GM18511 (cell line): Measurements from ENCODE around the gene ACY1.
A peak's percentile ranks its signal among the peaks of the same experiment; 100 is the strongest.

ENCODE experiments used
- ATAC-seq: cut with Tn5 transposase; IDR thresholded peaks from one replicate; pipeline ENCODE4 v1.9.1; 2021; ENCODE audit warnings: mild to moderate bottlenecking, moderate library complexity; ENCODE audit not compliant: unreplicated experiment

ACY1 gene

DNA sequence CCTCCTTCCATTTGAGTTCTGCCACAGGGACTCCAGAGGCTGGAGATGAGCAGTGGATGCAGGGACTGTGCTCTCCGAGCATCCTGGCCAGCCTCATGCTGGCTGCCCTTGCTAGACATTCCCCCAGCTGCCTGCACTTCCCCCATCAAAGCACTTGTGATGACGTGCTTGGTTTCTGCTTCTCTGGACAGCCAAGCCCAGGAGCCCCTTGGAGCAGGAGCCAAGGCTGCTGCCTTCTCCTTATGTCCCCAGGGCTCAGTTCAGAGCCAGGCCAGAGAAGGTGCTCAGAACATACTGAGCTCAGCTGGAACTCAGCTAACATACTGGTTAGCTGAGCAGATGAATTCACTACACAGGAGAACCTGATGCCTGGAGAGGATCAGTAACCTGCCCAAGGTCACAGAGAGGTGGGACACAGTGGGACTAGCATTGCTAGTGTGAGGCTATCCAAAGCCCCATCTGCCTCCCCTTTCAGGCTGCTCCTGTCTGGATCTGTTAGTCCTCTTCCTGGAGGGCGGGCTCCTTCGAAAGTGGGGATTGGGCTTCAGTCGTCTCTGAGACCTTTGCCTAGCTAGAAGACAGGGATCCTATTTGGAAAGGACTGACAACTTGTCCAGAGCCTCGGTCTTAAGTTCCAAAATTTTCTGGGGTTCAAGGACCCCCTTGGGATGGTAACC is 20.3 kb upstream of the ACY1 start:
- ATAC-seq, result no peak

DNA sequence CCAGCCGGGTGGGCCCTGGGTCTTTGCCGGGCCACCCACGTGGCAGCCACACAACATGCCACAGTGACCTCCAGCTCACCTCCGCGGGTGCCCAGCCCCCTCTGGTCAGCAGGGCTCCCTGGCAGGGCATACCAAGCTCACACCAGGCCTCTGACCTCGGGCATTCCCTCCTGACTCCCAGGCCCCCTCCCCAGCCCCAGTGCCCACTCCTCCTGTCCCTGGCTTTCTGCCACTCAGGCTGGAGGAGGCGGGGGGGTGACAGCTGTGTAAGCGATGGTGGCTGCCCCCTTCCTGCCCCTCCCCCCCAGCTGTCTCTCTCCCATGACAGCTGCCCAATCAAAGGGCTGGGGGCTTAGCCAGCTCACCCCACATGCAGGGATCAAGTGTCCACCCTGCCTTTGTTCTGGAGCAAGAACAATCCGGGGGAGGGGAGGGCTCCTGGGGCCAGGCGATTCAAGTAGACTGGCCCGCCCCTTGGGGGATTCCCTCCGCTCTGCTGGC is 19.3 kb upstream of the ACY1 start:
- ATAC-seq, result no peak

DNA sequence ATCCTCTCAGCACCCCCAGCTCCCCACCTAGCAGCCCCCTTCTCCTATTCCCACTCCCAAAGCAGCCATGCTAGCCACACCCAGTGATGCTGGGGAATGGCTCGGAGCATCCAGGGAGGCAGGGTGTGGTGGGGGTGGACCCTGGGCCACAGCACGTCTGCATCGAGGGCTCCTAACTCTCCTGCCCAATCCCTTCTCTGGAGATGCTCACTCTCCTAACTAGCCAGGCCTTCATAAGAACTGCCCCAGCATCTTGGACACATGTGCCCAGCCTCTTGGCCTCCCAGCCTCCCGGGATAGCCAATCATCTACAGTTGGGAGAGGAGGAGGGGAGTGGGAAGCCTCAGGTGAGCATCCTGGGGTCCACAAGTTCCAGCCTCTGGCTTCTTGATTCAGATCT is 18.8 kb upstream of the ACY1 start:
- ATAC-seq, result no peak

DNA sequence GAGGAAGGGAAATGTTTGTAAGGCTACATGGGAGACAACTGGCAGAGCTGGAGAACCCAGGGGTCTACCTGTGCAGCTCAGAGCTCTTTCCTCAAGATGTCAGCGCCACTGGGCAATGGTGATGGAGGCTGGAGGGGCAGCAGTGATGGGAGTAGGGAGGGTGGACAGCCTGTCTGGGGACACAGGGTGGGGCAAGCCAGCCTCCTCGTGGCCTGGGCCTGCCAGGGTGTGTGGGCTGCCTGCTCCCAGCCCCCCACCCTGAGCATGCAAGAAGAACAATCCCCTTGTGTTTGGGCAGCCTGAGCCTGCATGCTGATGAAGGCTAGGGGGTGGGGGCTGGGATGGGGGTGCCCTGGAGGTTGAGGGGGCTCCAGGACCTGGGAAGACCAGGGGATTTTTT is 17.3 kb upstream of the ACY1 start:
- ATAC-seq, result no peak

DNA sequence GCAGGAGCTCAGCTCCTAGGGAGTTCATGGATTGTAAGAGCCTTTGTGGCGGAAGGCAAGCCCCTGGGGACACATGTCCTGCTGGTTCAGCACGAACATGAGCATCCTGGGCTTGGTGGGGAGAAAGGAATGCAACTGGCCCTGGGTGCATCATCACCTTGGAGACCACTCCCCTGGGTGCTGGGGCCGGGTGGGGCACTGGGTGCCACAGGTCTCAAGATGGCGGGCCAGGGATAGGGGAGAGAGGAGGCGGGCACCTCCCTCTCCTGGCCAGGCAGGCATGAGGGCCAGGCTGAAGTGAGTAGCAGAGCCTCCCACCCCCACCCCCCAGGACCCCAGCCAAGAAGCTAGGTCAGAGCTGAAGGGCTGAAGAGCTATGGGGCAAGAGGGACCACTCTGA is 16.8 kb upstream of the ACY1 start:
- ATAC-seq, result no peak

DNA sequence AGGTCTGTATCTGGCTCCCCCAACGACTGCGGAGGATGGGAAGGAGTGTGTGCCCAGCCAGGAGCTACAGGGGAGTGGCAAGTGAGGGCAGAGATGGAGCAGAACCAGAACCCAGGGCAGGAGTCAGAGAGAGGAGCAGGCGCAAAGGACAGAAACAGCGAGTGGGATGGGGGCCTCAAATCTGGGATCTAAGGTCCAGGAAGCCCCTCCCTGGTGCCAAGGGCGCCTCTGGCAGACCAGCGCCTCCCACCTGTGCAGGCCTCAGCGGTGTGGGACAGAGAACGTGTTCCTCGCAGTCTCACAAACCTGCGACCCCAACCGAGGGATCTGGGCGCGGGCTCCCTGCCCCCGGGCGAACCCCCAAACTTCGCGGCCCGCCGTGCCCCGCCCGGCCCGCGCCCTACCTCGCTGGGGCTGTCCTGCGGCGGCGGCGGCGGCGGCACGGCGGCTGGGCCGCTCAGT is 16.4 kb upstream of the ACY1 start:
- no peak for ATAC-seq

DNA sequence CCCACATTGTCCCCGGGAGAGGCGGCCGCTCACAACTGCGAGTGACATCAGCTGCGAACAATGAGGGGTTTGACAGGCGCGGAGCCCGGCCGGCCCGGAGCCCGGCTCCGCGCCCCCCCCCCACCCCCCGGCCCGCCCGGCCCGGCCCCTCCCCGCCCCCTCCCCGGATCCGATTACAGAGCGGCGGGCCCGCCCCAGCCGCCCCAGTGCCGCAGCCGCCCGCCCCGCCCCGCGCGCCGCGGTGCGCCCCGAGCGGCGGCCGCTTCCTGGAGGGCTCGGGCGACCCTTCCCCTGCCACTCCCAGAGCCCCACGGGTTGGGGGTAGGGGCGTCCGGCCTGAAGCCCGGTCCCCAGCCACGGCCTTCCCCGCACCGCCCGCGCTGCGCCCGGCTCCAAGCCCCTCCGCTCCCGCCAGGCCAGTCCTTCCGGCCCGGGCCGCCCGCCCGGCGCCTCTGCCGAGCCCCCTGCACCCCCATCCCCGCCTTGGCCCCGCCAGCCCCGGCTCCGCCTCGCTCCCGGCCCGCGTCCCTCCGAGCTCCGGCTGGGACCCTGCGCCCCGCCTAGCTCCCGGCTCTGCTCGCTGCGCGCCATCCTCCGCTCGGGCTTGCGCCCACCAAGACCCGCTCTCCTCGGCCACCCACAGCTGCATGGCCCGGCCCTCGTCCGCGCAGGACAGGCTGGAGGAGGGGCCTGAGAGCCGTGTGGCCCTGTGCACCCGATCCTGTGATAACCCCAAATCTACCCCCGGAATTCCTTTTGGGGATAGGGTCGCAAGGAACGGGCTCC is 15.8 kb upstream of the ACY1 start, which contains the start of gene PCBP4:
Gene PCBP4, minus strand, starts transcription at position 71 of the 786 bp plus-strand sequence. CDS start 6,214 bp downstream, outside the sequence.
- no peak for ATAC-seq

DNA sequence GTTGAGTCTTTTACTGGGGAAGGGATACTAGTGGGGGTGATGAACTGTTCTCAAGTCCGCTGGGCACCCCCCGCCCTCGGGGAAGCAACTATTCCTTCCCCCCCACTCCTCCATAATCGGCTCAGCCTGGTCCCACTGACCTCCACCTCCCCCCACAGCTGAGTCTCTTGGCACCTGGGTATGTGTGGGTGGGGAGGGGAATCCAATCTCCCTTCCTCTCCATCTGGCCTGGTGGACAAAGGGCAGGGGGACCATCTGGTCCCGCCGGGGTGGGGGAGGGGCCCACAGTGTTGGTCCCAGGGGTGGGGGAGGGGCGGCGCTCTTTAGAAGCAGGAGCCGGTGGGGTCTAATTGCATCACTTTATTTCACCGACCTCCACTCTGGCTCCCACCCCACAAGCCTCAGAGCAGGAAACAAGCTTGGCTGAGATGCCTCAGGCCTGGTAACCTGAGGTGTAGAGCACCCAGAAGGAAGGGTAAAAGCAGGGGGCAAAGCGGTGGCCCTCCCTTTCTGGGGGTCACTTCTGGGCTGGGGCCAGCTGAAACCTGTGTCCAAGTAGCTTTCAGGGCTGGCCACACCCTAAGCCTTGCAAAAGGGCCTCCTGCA is 15.1 kb upstream of the ACY1 start:
- ATAC-seq, result no peak

DNA sequence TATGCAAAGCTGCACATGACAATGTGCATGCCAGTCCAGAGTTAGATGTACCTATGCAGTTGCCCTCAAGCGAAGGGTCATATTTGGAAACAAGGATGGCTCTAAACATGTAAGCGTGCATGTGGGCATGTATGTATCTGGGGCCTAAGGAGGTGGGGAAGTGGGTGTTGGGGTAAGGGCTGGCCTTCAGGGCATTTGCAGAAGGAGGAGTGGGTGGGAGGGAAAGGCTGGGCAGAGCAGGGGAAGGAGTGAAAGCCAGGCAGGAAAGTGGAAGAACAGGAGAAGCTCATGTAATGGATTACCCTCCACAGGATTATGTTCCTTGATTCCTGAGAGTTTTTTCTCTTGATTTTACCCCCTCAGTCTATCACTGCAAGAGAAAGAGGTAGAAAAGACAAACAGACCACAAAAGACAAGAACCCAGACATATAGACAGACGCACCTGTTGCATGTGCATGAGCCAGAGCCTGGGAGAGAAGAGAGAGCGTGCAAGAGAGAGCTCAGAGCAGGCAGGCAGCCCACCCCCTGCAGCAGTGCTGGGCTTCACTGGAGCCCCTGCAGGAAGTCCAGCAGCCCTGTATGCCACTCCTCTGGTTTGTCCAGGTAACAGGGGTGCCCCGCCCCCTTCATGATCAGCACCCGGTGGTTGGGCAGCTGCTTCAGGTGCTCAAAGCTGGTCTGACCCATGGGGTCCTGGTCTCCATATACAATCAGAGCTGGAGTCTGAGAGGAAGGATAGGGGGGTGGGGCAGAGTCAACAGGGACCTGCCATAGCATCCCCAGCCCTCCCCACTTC is 14.3 kb upstream of the ACY1 start:
- no peak for ATAC-seq

DNA sequence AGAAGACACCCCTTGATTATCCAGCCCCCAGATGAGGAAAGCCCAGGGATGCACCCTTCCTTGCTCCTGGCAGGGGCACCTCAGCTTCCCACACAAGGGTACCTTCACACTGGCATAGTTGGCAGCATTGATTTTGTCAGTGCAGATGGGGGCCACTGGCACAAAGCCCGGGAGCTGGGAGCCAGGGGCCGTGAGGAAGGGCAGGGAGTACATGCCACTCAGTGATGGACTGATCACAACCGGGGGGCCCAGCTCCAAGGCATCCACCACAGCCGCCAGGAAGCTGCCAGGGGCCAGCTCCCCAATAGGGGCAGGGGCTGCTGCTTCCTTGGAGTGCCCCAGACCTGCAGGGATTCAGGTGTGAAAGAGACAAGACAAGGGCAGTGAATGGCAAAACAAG is 13.5 kb upstream of the ACY1 start:
- ATAC-seq, result no peak

DNA sequence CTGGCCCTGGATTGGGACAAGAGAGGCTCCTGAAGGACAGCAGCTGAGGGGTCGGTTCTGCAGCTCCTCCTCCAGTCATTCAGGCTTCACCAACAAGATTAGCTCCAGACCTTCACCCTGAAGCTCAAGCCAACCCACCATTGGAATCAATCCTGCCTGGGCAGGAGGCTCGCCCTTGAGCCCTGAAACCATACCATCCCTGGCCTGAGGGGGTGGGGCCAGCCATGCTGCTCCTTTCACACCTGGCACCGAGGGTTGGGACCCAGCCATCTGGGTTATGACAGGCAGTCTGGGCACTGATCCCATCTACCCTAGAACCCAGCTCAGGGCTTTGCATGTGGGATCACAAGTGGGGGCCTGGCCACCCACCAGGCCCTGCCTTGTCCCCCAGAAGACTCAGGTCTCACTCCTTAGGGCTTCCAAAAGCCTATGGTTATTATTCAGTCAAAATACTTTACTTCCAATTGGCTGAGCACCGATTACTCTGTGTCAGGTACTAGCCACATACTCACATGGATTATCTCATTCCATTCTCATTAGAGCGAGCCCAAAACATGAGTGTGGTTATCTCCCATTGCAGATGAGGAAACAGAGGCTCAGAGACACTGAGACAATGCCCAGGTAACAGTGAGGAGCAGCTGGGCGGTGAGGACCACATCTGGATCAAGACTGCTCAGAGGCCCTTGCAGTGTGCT is 12.6 kb upstream of the ACY1 start:
- no peak for ATAC-seq

DNA sequence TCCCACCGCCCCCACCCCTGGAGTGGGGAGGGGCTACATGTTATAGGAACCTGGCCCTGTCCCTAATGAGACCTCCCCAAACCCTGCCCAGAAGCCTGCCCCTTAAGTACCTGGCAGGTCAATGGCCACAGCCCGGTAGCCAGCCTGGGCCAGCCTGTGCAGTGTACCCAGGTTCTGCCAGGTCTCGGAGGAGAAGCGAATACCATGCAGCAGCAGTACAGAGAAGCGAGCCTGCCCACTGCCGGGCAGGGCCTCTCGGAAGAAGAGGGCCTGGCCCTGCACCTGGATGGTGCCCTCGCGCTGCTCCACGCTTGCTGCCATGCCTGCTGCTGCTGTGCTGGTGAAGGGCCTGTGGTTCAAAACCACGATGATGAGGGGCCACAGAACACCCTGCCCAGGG is 12.0 kb upstream of the ACY1 start:
- ATAC-seq, result no peak

DNA sequence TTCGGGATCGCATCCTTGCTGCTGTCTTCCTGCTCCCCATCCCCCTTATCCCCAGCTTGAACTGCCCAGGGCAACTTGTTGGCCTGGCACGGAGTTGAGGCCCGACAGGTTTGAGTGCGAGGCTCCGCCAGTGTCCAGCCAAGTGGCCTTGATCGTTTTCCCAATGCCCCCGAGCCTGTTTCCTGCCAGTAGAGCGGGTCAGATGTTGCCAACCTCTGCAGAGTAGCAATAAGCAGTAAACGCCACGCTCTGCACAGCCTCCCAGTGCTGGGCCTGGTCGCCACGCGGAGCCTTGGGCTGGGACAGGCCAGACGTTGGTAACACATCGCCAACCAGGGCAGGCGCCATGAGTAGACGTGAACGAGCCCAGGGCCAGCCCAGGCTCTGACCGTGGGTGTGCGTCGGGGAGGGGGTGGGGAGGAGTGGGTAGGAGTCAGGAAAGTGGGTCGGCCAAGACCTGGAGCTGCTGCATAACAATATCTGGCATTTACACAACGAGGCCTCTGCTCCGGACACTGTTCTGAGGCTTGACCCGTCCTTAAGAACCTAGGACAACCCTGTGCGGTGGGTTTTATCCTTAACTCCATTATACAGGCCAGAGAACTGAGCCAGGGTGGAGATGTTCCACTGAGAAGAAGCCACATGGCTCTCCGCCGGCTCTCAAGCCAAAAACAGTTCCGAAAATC is 8.9 kb upstream of the ACY1 start:
- peak; percentile 6 for ATAC-seq

DNA sequence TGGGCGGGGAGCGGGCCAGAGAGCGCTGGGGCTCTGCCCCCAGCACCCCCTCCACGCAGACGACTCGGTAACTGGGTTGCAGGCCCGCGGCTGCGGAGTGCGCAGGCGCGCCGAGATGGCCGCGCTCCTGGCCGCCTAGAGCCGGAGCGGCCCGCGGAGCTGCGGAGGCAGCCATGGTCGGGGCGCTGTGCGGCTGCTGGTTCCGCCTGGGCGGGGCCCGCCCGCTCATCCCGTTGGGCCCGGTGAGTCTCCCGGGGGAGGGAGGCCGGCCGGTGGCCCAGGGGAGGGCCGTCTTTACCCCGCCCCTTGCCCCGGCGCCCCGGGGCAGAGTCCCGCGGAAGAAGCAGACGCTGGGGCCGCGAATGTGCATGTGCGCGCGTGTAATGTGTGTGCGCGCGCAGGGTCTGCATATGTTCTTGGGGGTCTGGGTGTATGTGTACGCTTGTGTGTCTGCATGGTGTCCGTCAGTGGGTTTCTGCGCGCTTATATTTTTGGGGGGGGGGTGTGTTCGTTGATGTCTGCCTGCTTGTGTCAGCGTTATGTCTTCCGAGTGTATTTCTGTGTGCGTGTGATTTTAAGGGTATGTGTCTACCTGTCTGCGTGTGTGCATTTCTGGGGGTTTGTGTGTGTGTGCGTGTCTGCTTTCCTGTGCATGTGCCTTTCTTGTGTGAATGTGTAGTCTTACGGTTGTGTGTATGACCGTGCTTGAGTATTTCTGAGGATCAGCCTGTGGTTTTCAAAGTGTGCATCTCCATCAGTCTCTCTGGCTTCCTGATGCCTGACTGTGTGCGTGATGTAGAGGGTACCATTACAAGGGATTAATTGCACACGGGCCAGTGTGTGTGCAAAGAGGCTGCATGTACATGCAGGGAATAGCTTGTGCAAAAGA is 8.1 kb upstream of the ACY1 start, which contains the start of gene ABHD14A:
Gene ABHD14A, plus strand, starts transcription at position 102 of the 889 bp plus-strand sequence. Its CDS starts 72 bp downstream, at position 174.
- peak; percentile 63 for ATAC-seq

DNA sequence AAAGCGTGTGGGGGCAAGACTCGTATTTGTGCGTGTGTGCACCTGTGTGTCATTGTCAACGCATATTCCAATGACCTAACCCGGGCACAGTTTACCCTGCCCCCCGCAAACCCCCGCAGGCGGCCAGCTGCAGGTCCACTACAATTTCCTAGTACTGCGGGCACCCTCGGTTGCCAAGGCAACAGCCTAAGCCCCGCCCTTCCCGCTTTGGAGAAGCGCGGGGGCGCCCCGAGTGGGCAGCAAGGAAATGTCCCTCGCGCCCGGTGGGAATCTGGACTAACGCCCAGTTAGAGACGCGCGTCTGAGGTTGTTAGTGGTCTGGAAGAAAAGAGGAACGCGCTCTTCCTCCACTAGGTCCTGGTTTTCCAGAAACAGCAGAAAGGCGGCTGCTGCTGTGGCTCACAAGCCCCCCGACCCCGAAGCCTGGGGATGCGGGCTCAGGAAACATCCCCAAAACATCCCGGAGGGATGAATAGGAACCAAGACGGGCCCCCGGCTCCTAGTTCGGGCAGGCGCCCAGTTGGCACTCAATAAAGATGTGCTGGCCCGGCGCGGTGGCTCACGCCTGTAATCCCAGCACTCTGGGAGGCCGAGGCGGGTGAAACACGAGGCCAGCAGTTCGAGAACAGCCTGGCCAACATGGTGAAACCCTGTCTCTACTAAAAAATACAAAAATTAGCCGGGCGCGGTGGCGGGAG is 7.3 kb upstream of the ACY1 start:
- no peak for ATAC-seq

DNA sequence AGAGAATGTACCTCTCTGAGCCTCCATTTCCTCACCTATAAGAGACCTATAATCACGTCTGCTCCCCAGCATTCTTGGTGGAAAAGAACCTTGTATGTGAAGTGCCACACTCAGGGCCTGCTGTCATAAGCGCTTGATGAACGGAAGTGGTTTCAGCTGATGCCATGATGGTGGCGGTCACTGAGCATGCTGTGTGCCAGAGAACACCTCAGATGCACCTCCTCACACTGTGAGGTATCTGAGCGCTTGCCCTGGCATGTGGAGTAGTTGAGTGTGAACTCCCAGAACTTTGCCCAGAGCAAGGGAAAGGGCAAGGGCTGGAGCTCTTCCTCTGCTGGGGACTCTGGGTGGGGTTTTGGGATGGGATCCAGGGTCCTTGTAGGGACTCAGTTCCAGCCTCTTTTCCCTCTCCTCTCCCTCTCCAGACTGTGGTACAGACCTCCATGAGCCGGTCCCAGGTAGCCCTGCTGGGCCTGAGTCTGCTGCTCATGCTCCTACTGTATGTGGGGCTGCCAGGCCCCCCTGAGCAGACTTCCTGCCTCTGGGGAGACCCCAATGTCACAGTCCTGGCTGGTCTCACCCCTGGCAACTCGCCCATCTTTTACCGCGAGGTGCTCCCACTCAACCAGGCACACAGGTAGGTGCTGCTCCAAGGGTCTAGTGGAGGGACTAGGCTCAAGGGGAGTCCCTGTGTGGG is 5.7 kb upstream of the ACY1 start:
- ATAC-seq, result no peak

DNA sequence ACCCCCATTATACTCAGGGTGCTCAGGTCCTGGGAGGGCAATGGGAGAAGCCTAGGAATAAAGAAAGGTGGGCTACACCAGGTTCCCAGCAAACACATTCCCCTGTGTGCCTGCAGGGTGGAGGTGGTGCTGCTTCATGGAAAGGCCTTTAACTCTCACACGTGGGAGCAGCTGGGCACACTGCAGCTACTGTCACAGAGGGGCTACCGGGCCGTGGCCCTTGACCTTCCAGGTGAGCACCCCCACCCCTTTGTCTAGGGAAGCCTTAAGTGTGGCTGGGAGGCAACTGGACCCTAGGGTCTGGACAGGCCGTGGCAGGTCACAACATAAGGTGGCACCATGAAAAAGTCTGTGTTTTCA is 5.2 kb upstream of the ACY1 start:
- ATAC-seq, result no peak

DNA sequence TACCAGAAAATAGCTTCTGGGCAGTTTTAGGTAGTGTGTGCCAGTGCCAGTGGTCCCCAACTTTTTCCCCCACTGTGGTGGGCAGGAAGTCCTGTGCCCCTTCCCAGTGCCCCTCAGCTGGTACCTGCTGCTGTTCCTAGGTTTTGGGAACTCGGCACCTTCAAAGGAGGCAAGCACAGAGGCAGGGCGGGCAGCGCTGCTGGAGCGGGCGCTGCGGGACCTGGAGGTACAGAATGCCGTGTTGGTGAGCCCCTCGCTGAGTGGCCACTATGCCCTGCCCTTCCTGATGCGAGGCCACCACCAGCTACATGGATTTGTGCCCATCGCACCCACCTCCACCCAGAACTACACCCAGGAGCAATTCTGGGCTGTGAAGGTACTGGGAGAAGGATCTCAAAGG is 3.1 kb upstream of the ACY1 start:
- no peak for ATAC-seq
